ENCODE data around the gene NDRG4. TPM values are rescaled to one million over a fixed set of nuclear protein-coding genes. Genes with fewer than 3 reads are reported as not detected.
A peak's percentile ranks its signal among the peaks of the same experiment; 100 is the strongest.

NDRG4 gene
- 10 to 100 TPM; 16.0 to 89.4 (median 56.1) TPM for total RNA-seq

GRCh38 chr16:58499615-58500351 lies at the start of gene NDRG4:
Gene NDRG4 (plus strand): TSS chr16:58500143. CDS start chr16:58500249, 106 bp downstream.
- Histone ChIP-seq H3K36me3 (no peaks in the 10 kb centered on the region), H3K27me3 (no peaks in the 10 kb centered on the region), H3K9me3 (no peaks in the 10 kb centered on the region), H3K4me3 (no peak within 1 kb of the TSS), H3K4me1 (peaks cover 0 to 12% of the 10 kb centered on the region in 2 donors), H3K27ac (no peak within 1 kb of the TSS)
- TF ChIP-seq CTCF (IDR thresholded peaks at IDR 0.05) (no peak), POLR2A (IDR thresholded peaks at IDR 0.05) (no peak)
- DNase-seq: no peak
- intact Hi-C loops (cut with DNase I; ENCODE audit: low total_unique reads): no loop called here

GRCh38 chr16:58450590-58450989 lies 49.4 kb upstream of the NDRG4 start:
- intact Hi-C loops (cut with DNase I; ENCODE audit: low total_unique reads): no loop called here
- TF ChIP-seq POLR2A (IDR thresholded peaks at IDR 0.05) (no peak), CTCF (IDR thresholded peaks at IDR 0.05) (no peak)
- Histone ChIP-seq H3K4me3 (no peak overlapping the region), H3K36me3 (no peaks in the 10 kb centered on the region), H3K27ac (peak overlapping the region; percentile 80 to 83), H3K9me3 (no peaks in the 10 kb centered on the region), H3K27me3 (no peaks in the 10 kb centered on the region), H3K4me1 (peaks cover 4 to 12% of the 10 kb centered on the region in 2 donors)
- DNase-seq: no peak

GRCh38 chr16:58451265-58451689 lies 48.7 kb upstream of the NDRG4 start:
- H3K4me3 ChIP-seq: no peak overlapping the region
- H3K27ac ChIP-seq: peak overlapping the region; percentile 80 to 83
- H3K36me3 ChIP-seq: no peaks in the 10 kb centered on the region
- H3K27me3 ChIP-seq: no peaks in the 10 kb centered on the region
- TF ChIP-seq POLR2A (IDR thresholded peaks at IDR 0.05): no peak
- intact Hi-C loops (cut with DNase I; ENCODE audit: low total_unique reads): no loop called here
- peaks cover 4 to 12% of the 10 kb centered on the region in 2 donors for H3K4me1 ChIP-seq
- peak in 1 of 2 donors; percentile 36 for DNase-seq
- H3K9me3 ChIP-seq: no peaks in the 10 kb centered on the region

GRCh38 chr16:58451945-58452401 lies 48.0 kb upstream of the NDRG4 start:
- H3K27ac ChIP-seq: peak overlapping the region; percentile 80 to 83
- H3K4me3 ChIP-seq: no peak overlapping the region
- peaks cover 4 to 12% of the 10 kb centered on the region in 2 donors for H3K4me1 ChIP-seq
- H3K9me3 ChIP-seq: no peaks in the 10 kb centered on the region
- intact Hi-C loops (cut with DNase I; ENCODE audit: low total_unique reads): no loop called here
- no peaks in the 10 kb centered on the region for H3K36me3 ChIP-seq
- no peaks in the 10 kb centered on the region for H3K27me3 ChIP-seq
- peak in 1 of 2 donors; percentile 61 for DNase-seq
- TF ChIP-seq POLR2A (IDR thresholded peaks at IDR 0.05) (no peak), CTCF (IDR thresholded peaks at IDR 0.05) (no peak)

GRCh38 chr16:58452640-58453039 lies 47.3 kb upstream of the NDRG4 start:
- Histone ChIP-seq H3K4me1 (peaks cover 4 to 12% of the 10 kb centered on the region in 2 donors), H3K36me3 (no peaks in the 10 kb centered on the region), H3K4me3 (no peak overlapping the region), H3K9me3 (no peaks in the 10 kb centered on the region), H3K27me3 (no peaks in the 10 kb centered on the region), H3K27ac (peak overlapping the region; percentile 76 to 77)
- TF ChIP-seq CTCF (IDR thresholded peaks at IDR 0.05) (no peak), POLR2A (IDR thresholded peaks at IDR 0.05) (no peak)
- intact Hi-C loops (cut with DNase I; ENCODE audit: low total_unique reads): no loop called here
- no peak for DNase-seq

Data from uterus (tissue), 4 donors.